ENCODE measurements around the gene SPAG16.
A peak's percentile ranks its signal among the peaks of the same experiment; 100 is the strongest.

SPAG16 gene

DNA sequence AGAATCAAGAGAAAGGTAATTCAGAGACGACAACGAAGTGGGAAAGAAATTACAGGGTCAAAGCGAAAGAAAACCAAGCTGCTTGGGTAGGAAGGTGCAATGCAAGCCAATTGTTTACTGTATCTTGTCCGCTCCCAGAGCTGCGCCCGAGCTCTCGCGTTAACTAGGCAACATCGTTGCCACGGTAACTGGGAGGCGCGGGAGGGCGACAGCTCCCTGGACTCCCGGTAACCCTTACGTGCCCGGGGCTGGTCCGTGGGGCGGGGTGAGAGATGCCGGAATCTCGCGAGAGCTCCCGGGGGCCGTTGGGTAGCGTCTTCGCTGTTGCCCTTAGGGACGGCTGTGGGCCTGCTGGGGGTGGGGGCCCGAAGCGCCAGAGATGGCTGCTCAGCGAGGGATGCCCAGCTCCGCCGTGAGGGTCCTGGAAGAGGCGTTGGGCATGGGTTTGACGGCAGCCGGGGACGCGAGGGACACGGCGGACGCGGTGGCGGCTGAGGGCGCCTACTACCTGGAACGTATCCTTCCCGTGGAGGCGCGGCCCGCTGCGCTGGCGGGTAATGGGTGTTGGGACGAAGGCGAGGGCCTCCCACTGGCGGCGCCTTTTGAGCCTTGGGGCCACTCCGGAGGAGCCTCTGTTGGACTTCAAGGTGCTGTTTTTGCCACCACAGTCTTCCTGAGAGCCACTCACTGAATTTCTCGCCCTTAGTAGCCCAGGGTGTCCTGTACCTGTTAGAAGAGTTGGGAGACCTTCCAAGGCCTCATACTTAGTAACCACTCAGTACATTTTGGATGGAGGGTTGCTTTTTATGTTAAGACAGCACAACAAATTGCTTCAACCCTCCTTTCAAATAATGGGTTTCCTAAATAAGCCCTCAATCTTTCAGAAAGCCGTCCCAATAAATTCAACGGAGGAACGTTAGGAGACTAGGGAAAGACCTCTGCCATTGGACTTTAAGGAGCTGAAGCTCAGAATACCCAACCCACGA lies at the start of gene SPAG16:
SPAG16 (plus strand) TSS at position 360 of the 986 bp plus-strand sequence.
- TF ChIP-seq, protein P1, sequence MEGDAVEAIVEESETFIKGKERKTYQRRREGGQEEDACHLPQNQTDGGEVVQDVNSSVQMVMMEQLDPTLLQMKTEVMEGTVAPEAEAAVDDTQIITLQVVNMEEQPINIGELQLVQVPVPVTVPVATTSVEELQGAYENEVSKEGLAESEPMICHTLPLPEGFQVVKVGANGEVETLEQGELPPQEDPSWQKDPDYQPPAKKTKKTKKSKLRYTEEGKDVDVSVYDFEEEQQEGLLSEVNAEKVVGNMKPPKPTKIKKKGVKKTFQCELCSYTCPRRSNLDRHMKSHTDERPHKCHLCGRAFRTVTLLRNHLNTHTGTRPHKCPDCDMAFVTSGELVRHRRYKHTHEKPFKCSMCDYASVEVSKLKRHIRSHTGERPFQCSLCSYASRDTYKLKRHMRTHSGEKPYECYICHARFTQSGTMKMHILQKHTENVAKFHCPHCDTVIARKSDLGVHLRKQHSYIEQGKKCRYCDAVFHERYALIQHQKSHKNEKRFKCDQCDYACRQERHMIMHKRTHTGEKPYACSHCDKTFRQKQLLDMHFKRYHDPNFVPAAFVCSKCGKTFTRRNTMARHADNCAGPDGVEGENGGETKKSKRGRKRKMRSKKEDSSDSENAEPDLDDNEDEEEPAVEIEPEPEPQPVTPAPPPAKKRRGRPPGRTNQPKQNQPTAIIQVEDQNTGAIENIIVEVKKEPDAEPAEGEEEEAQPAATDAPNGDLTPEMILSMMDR (conservative IDR thresholded peaks at IDR 0.05; ENCODE audit: low read length): no peak
- H3K4me3 ChIP-seq (ENCODE audit: low read length): peak within 1 kb of the TSS; percentile 85
- peak; percentile 98 for DNase-seq (ENCODE audit: low read depth)

DNA sequence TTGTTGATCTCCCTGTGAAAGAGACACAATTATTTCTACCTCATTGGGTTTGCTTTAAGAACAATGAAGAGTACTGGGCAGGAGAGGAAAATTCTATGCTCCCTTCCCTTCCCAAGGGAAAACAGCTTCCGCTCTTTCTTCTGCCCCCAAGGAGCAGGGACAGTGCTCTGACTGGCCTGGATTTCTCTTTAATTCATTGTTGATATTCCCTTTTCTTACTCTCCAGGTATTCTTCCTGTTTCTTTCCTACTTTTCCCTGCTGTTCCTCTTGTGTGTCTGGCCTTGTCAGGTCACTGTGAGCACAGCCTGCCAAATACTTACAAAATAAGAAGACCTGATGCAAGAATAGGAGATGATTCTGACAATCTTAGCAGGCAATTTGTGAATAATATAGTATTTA lies 49.6 kb upstream of the SPAG16 start:
- no peak overlapping the region for H3K4me3 ChIP-seq (ENCODE audit: low read length)
- TF ChIP-seq, protein P1 (conservative IDR thresholded peaks at IDR 0.05; ENCODE audit: low read length): no peak
- peak; percentile 37 for DNase-seq (ENCODE audit: low read depth)

DNA sequence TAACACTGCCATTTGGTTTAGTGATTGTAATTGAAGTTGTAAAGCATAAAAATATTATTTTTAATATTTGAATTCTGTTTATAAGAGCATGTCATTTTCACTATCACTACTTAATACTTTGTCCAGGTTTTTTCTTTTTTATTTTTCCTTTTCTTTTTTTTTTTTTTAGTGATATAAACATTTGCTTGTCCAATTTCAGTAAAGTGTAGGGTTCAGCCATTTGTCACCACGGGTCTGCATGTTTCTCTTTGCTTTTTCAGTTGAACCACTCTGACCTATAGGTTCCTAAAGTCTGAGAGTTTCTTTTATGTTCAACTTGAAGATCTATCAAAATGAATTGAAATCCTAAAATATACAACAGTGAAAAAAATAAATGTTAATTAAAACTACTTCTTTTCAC lies 48.5 kb upstream of the SPAG16 start:
- H3K4me3 ChIP-seq (ENCODE audit: low read length): no peak overlapping the region
- no peak for DNase-seq (ENCODE audit: low read depth)
- TF ChIP-seq, protein P1 (conservative IDR thresholded peaks at IDR 0.05; ENCODE audit: low read length): no peak

DNA sequence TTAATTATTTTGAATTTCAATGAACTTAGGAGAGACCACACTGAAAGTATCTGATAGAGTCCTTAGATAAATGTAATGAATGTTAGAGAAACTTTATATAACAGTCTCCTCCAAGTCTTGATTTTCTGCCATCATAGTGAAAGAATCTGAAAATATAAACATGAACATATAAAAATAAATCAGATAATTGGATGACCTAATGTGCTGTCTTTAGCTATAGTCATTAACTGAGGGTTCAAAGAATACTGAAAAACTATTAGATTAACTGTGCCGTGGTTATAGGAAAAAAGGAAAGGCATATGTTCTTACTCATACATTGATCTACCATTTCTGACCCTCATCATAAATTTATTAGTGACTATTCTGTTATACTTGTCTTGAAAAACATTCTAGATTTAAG lies 47.0 kb upstream of the SPAG16 start:
- TF ChIP-seq, protein P1 (conservative IDR thresholded peaks at IDR 0.05; ENCODE audit: low read length): no peak
- no peak for DNase-seq (ENCODE audit: low read depth)
- H3K4me3 ChIP-seq (ENCODE audit: low read length): no peak overlapping the region

DNA sequence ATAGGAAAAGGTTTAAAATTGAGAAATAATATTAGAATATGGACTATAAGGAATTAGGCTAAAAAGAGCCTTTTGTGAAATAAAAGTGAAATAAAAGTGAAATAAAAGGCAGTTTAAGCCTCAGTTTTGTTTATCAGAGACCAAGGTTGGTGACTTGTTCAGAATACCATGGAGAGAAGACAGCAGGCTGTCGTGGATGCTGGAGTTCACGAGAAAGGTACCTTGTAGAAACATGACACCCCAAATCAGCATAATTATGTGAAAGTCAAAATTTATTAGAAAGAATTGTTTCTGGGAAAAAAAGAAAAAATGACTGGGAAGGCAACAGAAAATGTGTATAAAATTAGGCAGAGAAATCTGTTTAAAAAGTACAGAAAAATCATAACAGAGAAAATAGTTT lies 46.5 kb upstream of the SPAG16 start:
- no peak overlapping the region for H3K4me3 ChIP-seq (ENCODE audit: low read length)
- DNase-seq (ENCODE audit: low read depth): no peak
- TF ChIP-seq, protein P1 (conservative IDR thresholded peaks at IDR 0.05; ENCODE audit: low read length): no peak

DNA sequence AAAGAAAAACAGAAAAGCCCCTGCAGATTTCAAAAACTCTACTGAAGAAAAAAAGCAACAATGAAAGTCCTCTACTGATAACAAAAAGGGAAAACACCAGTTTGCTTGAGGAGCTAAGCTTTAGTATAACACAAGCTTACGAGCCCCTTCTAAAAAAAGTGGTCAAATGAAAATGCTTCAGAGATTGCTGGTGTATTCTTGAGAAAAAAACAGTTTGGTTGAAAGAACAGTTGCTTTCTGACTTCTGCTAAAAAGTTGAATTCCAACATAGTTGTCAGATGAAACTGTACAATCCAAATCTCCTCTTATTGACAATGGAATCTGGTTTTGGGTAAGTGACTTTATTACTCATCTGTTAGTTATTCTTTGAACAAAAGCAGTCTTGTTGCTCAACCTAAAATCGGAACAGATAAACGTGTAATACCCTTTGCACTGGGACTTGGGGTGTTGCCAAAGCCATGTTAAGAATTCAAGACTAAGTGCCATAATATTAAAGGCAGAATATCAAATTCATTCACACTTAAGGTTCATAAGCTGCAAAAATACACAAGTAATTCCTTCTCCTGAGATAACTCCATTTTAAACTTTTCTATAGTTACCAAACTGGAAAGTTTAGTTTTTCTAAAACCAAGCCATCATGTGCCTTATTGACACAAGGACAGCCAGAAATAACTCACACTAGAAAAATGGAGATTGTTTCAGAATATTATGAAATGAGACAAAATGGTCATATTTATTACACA lies 45.3 kb upstream of the SPAG16 start:
- peak; percentile 95 for DNase-seq (ENCODE audit: low read depth)
- TF ChIP-seq, protein P1 (conservative IDR thresholded peaks at IDR 0.05; ENCODE audit: low read length): no peak
- H3K4me3 ChIP-seq (ENCODE audit: low read length): peak overlapping the region; percentile 28

Data from AG10803 (cell line).